PFSK-1 (cell line): ENCODE results near the gene MKRN2.

Experiments used
- FOXP2 ChIP-seq: optimal IDR thresholded peaks from 2 replicates; pipeline ENCODE3; 2011; ENCODE audit warnings: borderline replicate concordance, control low read depth, inconsistent platforms; ENCODE audit not compliant: insufficient read depth; ENCODE audit errors: extremely low read length, extremely low read depth
- POLR2AphosphoS5 ChIP-seq: IDR thresholded peaks from 2 replicates; pipeline ENCODE4 v1.6.1; 2012; ENCODE audit warnings: low read depth, mild to moderate bottlenecking, control low read depth, low read length, moderate library complexity
- SIN3A ChIP-seq: IDR thresholded peaks from 2 replicates; pipeline ENCODE4 v1.6.1; 2012; ENCODE audit warnings: mild to moderate bottlenecking, low read length, moderate library complexity, borderline replicate concordance; ENCODE audit not compliant: insufficient read depth
- TAF1 ChIP-seq: IDR thresholded peaks from 2 replicates; pipeline ENCODE4 v1.6.1; 2012; ENCODE audit warnings: low read length, control low read depth, borderline replicate concordance; ENCODE audit not compliant: insufficient read depth
- TF ChIP-seq, protein P1 (sequence below), 2 experiments: IDR thresholded peaks; 2 replicates each; pipeline versions ENCODE4 v1.6.1 to v1.8.0; 2011 to 2012; ENCODE audit warnings: low read depth in 2 of 2, low read length in 2 of 2, control low read depth in 1 of 2, inconsistent platforms in 1 of 2, mild to moderate bottlenecking in 1 of 2, moderate library complexity in 1 of 2; ENCODE audit not compliant: insufficient read depth in 1 of 2

MKRN2 gene

DNA sequence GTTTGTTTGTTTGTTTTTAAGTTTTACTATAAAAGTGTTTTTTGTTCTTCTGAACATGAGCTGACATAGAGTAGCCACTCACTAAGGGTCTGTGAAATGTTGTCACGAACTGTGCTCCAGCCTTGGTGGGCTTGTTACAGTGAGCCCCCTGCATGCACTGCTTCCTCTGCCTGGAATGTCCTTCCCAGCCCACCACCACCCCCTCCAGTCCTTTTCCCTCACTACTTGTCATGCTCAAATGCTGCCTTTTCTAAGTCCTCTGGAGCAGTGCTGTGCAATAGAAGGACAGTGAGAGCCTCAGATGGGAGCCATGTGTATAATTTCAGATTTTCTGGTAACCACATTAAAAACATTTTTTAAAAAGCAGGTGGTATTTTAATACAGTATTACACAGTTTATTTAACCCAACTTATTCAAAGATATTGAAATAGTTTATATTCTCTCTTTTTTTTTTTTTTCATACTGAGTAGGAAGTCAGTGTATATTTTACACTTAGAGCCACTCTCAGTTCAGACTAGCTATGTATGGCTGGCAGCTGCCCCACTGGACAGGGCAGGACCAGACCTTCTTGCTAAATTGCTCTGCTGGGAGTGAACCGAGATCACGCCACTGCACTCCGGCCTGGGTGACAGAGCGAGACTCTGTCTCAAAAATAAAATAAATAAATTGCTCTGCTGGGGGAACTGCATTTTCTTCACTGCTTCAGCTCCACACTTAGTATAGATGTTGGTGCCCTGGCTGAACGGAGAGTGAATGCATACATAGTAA, 38.4 kb upstream of the MKRN2 start:
- TF ChIP-seq, protein P1, sequence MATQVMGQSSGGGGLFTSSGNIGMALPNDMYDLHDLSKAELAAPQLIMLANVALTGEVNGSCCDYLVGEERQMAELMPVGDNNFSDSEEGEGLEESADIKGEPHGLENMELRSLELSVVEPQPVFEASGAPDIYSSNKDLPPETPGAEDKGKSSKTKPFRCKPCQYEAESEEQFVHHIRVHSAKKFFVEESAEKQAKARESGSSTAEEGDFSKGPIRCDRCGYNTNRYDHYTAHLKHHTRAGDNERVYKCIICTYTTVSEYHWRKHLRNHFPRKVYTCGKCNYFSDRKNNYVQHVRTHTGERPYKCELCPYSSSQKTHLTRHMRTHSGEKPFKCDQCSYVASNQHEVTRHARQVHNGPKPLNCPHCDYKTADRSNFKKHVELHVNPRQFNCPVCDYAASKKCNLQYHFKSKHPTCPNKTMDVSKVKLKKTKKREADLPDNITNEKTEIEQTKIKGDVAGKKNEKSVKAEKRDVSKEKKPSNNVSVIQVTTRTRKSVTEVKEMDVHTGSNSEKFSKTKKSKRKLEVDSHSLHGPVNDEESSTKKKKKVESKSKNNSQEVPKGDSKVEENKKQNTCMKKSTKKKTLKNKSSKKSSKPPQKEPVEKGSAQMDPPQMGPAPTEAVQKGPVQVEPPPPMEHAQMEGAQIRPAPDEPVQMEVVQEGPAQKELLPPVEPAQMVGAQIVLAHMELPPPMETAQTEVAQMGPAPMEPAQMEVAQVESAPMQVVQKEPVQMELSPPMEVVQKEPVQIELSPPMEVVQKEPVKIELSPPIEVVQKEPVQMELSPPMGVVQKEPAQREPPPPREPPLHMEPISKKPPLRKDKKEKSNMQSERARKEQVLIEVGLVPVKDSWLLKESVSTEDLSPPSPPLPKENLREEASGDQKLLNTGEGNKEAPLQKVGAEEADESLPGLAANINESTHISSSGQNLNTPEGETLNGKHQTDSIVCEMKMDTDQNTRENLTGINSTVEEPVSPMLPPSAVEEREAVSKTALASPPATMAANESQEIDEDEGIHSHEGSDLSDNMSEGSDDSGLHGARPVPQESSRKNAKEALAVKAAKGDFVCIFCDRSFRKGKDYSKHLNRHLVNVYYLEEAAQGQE (IDR thresholded peaks at IDR 0.05; ENCODE audit: insufficient read depth in 1 of 2, low read depth in 2 of 2, low read length in 2 of 2), result no peak
- TF ChIP-seq FOXP2 (no peak), SIN3A (no peak), TAF1 (no peak)

DNA sequence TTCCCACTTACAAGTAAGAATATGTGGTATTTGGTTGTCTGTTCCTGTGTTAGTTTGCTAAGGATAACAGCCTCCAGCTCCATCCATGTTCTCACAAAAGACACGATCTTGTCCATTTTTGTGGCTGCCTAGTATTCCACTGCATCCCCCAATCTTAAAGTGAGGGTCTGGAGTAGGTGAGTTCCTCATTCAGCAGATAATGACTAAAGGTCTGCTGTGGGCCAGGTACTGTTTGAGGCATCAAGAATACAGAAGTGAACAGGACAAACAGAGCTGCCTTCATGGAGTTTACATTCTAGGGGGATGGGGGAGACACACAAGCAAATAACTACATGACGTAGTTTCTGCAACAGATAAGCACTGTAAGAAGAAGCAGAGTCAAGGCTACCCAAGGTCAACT, 35.9 kb upstream of the MKRN2 start:
- no peak for TF ChIP-seq TAF1

DNA sequence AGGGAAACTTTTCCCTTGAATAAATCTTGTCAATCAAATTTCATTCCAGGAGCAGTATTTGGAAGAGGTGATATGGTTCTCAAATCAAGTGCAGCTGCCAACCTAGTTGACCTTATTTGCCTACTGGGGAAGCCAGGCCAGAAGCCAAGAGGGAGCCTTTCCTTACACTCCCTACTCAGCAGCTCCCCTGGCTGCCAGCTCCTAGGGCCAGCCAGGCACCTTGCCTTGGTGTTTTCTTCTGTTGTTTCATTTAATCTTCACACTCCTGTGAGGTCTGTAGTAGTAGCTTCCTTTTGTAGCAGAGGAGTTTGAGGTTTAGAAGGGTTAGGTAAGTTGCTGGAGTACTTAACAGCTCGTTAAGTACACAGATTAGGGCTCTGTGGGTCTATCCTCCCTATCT, 34.2 kb upstream of the MKRN2 start:
- TF ChIP-seq TAF1 (no peak), POLR2AphosphoS5 (no peak), SIN3A (no peak), FOXP2 (no peak)
- TF ChIP-seq, protein P1 (IDR thresholded peaks at IDR 0.05; ENCODE audit: insufficient read depth in 1 of 2, low read depth in 2 of 2, low read length in 2 of 2), result no peak

DNA sequence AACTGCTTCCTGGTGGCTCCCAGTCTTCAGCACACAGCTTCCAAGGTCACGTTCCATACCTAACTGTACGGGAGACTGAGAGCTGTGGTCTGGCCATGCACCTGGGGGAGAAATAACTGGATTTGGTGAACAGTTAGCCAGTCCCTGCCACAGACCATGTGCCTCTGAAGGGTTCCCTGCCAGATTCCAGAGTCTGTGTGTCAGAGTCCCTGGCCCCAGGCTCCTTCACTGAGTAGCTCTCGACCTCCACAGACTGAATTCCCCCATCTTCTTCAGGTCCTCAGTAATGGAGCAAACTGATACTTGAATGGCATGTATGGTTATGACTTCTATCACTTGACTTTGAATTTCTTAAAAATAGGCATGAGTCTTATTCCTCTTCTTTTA, 29.1 kb upstream of the MKRN2 start:
- no peak for TF ChIP-seq SIN3A
- TF ChIP-seq TAF1, result no peak
- TF ChIP-seq, protein P1 (IDR thresholded peaks at IDR 0.05; ENCODE audit: insufficient read depth in 1 of 2, low read depth in 2 of 2, low read length in 2 of 2), result no peak
- TF ChIP-seq FOXP2, result no peak
- no peak for TF ChIP-seq POLR2AphosphoS5

DNA sequence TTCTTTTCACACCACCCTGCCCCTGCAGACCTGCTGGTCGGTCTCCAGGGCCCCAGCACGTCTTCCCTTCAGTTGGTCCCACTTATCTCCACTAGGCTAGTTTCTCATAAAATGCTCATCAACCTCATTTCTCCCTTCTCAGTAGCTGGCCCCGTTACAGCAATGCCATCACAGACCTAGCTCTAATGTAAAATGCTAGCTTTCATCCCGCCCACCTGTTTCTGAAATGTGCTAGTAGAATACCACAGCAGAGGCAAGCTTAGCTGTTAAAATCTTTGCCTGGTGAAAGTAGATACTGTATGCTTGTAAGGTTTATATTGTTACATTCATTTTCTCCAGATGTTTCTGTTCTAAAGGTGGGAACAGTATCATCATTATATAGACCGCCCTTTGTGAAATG, 24.7 kb upstream of the MKRN2 start:
- TF ChIP-seq FOXP2 (no peak), POLR2AphosphoS5 (no peak), TAF1 (no peak), SIN3A (no peak)
- TF ChIP-seq, protein P1 (IDR thresholded peaks at IDR 0.05; ENCODE audit: insufficient read depth in 1 of 2, low read depth in 2 of 2, low read length in 2 of 2), result no peak
